WTC11 (cell line): Measurements from ENCODE around the gene ELOVL1. TPM values are rescaled to one million over a fixed set of nuclear protein-coding genes. Genes with fewer than 3 reads are reported as not detected.

Experiments used
- ATAC-seq: fragments of 200-7000 bp; cut with Tn5 transposase; 2 replicates; pipeline ENCODE4 v1.10.0; 2021; ENCODE audit warnings: mild to moderate bottlenecking, moderate library complexity
- CTCF ChIA-PET: fragments of 300-600 bp; sonication (Branson Sonifier 250); formaldehyde crosslinking; loops from one replicate; lab custom pipeline; 2021; ENCODE audit warnings: antibody characterized with exemption; lab: Charles Lee
- POLR2A ChIA-PET: fragments of 350-600 bp; sonication (Branson Sonifier 250); formaldehyde crosslinking; loops from one replicate; lab custom pipeline; 2021; ENCODE audit warnings: antibody characterized with exemption; lab: Charles Lee
- DNase-seq: peaks from one replicate; pipeline ENCODE4 v3.0.0; 2021; ENCODE audit warnings: low spot score
- H3K27ac Mint-ChIP-seq: 2 replicates; pipeline ENCODE4 v1.8.0; 2021; ENCODE audit warnings: mixed read lengths
- H3K27me3 Mint-ChIP-seq: 2 replicates; pipeline ENCODE4 v1.8.0; 2021; ENCODE audit warnings: low read depth, mild to moderate bottlenecking, moderate library complexity, mixed read lengths
- H3K36me3 Mint-ChIP-seq: 2 replicates; pipeline ENCODE4 v1.8.0; 2021; ENCODE audit warnings: mixed read lengths
- H3K4me1 Mint-ChIP-seq: 2 replicates; pipeline ENCODE4 v1.8.0; 2022; ENCODE audit warnings: mixed read lengths
- H3K4me3 Mint-ChIP-seq: 2 replicates; pipeline ENCODE4 v1.8.0; 2021; ENCODE audit warnings: mild to moderate bottlenecking, moderate library complexity, mixed read lengths
- H3K9me3 Mint-ChIP-seq: 2 replicates; pipeline ENCODE4 v1.8.0; 2021; ENCODE audit warnings: mixed read lengths
- FOXJ3 ChIP-seq: sonication (generic); formaldehyde crosslinking; IDR thresholded peaks from 2 replicates; pipeline ENCODE4 v1.9.0; 2021; ENCODE audit warnings: missing genetic modification reagents, mild to moderate bottlenecking, borderline replicate concordance
- GABPB1 ChIP-seq: sonication (generic); formaldehyde crosslinking; IDR thresholded peaks from 2 replicates; pipeline ENCODE4 v1.8.1; 2023; ENCODE audit warnings: mild to moderate bottlenecking, missing genetic modification reagents
- HMGA2 ChIP-seq: fragments of 250-450 bp; sonication (Bioruptor Pico); IDR thresholded peaks from 2 replicates; pipeline ENCODE4 v1.4.0; 2021; ENCODE audit warnings: mild to moderate bottlenecking, moderate library complexity
- MXD4 ChIP-seq: fragments of 250-450 bp; sonication (Bioruptor Pico); IDR thresholded peaks from 2 replicates; pipeline ENCODE4 v1.8.0; 2021; ENCODE audit warnings: mild to moderate bottlenecking, moderate library complexity, borderline replicate concordance
- NFE2L1 ChIP-seq: sonication (generic); formaldehyde crosslinking; IDR thresholded peaks from 2 replicates; pipeline ENCODE4 v1.8.1; 2023; ENCODE audit warnings: missing genetic modification reagents
- OVOL2 ChIP-seq: fragments of 250-450 bp; sonication (Bioruptor Pico); IDR thresholded peaks from 2 replicates; pipeline ENCODE4 v1.9.0; 2021; ENCODE audit warnings: mild to moderate bottlenecking, borderline replicate concordance
- SMAD4 ChIP-seq: sonication (generic); formaldehyde crosslinking; IDR thresholded peaks from 2 replicates; pipeline ENCODE4 v1.8.0; 2022; ENCODE audit warnings: mild to moderate bottlenecking, missing genetic modification reagents
- TCF7 ChIP-seq: sonication (generic); formaldehyde crosslinking; IDR thresholded peaks from 2 replicates; pipeline ENCODE4 v1.8.0; 2022; ENCODE audit warnings: mild to moderate bottlenecking, low read depth, missing genetic modification reagents, moderate library complexity
- ZNF396 ChIP-seq: fragments of 250-450 bp; sonication (Bioruptor Pico); IDR thresholded peaks from 2 replicates; pipeline ENCODE4 v1.8.0; 2021; ENCODE audit warnings: mild to moderate bottlenecking, moderate library complexity, borderline replicate concordance
- ZNF416 ChIP-seq: fragments of 250-450 bp; sonication (Bioruptor Pico); IDR thresholded peaks from 2 replicates; pipeline ENCODE4 v1.9.0; 2021; ENCODE audit warnings: mild to moderate bottlenecking, inconsistent platforms
- total RNA-seq: library from RNA; stranded (reverse); gene quantifications from 3 replicates; pipeline ENCODE4 v1.2.3, GENCODE V29; 2021
- TF ChIP-seq, protein P1 (sequence below): sonication (generic); formaldehyde crosslinking; IDR thresholded peaks from 2 replicates; pipeline ENCODE4 v1.8.1; 2022; ENCODE audit warnings: low read depth, mild to moderate bottlenecking, moderate library complexity, missing genetic modification reagents, borderline replicate concordance
- TF ChIP-seq, protein P2 (sequence below): sonication (generic); formaldehyde crosslinking; IDR thresholded peaks from 2 replicates; pipeline ENCODE4 v1.8.0; 2022; ENCODE audit warnings: missing genetic modification reagents
- TF ChIP-seq, protein P3 (sequence below): sonication (generic); formaldehyde crosslinking; IDR thresholded peaks from 2 replicates; pipeline ENCODE4 v1.8.0; 2022; ENCODE audit warnings: mild to moderate bottlenecking, missing genetic modification reagents
- TF ChIP-seq, protein P4 (sequence below): fragments of 250-450 bp; sonication (Bioruptor Pico); IDR thresholded peaks from 2 replicates; pipeline ENCODE4 v1.9.0; 2021; ENCODE audit warnings: moderate library complexity, mild to moderate bottlenecking, inconsistent platforms, borderline replicate concordance
- TF ChIP-seq, protein P5 (sequence below): sonication (generic); formaldehyde crosslinking; IDR thresholded peaks from 2 replicates; pipeline ENCODE4 v1.8.1; 2023; ENCODE audit warnings: mild to moderate bottlenecking, missing genetic modification reagents, moderate library complexity
- TF ChIP-seq, protein P6 (sequence below): sonication (generic); formaldehyde crosslinking; IDR thresholded peaks from 2 replicates; pipeline ENCODE4 v1.8.0; 2023; ENCODE audit warnings: missing genetic modification reagents, mild to moderate bottlenecking, borderline replicate concordance
- TF ChIP-seq, protein P7 (sequence below): sonication (generic); formaldehyde crosslinking; IDR thresholded peaks from 2 replicates; pipeline ENCODE4 v1.8.0; 2022; ENCODE audit warnings: mild to moderate bottlenecking, missing genetic modification reagents
- TF ChIP-seq, protein P8 (sequence below): sonication (generic); formaldehyde crosslinking; IDR thresholded peaks from 2 replicates; pipeline ENCODE4 v1.8.0; 2022; ENCODE audit warnings: mild to moderate bottlenecking, missing genetic modification reagents
- TF ChIP-seq, protein P9 (sequence below): sonication (generic); formaldehyde crosslinking; IDR thresholded peaks from 2 replicates; pipeline ENCODE4 v1.8.0; 2023; ENCODE audit warnings: missing genetic modification reagents
- TF ChIP-seq, protein P10 (sequence below): sonication (generic); formaldehyde crosslinking; conservative IDR thresholded peaks from 2 replicates; pipeline ENCODE4 v1.8.1; 2023; ENCODE audit warnings: mild to moderate bottlenecking, low read depth, missing genetic modification reagents, moderate library complexity

ELOVL1 gene
- total RNA-seq, 1 experiment from 2014 or later, result 26.6 TPM

DNA sequence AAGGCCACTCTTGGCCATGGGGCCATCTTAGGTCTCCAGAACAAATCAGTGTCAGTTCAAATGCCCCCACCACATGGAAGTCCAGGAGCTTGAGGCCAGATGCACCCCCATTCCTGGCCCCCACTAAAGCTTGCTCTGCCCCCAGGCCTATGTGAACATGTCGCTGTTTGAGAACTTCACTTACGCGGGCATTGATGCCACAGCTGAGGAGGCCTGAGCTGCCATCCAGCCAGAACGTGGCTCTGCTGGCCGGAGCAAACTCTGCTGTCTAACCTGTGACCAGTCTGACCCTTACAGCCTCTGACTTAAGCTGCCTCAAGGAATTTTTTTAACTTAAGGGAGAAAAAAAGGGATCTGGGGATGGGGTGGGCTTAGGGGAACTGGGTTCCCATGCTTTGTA is 45.3 kb downstream of the ELOVL1 start:
- CTCF ChIA-PET, result no interaction called here
- H3K9me3 Mint-ChIP-seq, result peaks cover 21% of the 10 kb centered on the region
- no peak for ATAC-seq
- POLR2A ChIA-PET, result no interaction called here
- no peak overlapping the region for H3K4me3 Mint-ChIP-seq
- TF ChIP-seq OVOL2 (CRISPR knock-in tag), result no peak
- TF ChIP-seq, protein P1, sequence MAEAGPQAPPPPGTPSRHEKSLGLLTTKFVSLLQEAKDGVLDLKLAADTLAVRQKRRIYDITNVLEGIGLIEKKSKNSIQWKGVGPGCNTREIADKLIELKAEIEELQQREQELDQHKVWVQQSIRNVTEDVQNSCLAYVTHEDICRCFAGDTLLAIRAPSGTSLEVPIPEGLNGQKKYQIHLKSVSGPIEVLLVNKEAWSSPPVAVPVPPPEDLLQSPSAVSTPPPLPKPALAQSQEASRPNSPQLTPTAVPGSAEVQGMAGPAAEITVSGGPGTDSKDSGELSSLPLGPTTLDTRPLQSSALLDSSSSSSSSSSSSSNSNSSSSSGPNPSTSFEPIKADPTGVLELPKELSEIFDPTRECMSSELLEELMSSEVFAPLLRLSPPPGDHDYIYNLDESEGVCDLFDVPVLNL, result no peak
- TF ChIP-seq, protein P2, sequence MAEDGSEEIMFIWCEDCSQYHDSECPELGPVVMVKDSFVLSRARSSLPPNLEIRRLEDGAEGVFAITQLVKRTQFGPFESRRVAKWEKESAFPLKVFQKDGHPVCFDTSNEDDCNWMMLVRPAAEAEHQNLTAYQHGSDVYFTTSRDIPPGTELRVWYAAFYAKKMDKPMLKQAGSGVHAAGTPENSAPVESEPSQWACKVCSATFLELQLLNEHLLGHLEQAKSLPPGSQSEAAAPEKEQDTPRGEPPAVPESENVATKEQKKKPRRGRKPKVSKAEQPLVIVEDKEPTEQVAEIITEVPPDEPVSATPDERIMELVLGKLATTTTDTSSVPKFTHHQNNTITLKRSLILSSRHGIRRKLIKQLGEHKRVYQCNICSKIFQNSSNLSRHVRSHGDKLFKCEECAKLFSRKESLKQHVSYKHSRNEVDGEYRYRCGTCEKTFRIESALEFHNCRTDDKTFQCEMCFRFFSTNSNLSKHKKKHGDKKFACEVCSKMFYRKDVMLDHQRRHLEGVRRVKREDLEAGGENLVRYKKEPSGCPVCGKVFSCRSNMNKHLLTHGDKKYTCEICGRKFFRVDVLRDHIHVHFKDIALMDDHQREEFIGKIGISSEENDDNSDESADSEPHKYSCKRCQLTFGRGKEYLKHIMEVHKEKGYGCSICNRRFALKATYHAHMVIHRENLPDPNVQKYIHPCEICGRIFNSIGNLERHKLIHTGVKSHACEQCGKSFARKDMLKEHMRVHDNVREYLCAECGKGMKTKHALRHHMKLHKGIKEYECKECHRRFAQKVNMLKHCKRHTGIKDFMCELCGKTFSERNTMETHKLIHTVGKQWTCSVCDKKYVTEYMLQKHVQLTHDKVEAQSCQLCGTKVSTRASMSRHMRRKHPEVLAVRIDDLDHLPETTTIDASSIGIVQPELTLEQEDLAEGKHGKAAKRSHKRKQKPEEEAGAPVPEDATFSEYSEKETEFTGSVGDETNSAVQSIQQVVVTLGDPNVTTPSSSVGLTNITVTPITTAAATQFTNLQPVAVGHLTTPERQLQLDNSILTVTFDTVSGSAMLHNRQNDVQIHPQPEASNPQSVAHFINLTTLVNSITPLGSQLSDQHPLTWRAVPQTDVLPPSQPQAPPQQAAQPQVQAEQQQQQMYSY (CRISPR knock-in tag), result no peak
- TF ChIP-seq, protein P3, sequence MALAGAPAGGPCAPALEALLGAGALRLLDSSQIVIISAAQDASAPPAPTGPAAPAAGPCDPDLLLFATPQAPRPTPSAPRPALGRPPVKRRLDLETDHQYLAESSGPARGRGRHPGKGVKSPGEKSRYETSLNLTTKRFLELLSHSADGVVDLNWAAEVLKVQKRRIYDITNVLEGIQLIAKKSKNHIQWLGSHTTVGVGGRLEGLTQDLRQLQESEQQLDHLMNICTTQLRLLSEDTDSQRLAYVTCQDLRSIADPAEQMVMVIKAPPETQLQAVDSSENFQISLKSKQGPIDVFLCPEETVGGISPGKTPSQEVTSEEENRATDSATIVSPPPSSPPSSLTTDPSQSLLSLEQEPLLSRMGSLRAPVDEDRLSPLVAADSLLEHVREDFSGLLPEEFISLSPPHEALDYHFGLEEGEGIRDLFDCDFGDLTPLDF, result no peak
- TF ChIP-seq, protein P4, sequence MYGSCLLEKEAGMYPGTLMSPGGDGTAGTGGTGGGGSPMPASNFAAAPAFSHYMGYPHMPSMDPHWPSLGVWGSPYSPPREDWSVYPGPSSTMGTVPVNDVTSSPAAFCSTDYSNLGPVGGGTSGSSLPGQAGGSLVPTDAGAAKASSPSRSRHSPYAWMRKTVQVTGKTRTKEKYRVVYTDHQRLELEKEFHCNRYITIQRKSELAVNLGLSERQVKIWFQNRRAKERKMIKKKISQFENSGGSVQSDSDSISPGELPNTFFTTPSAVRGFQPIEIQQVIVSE (CRISPR knock-in tag), result no peak
- TF ChIP-seq, protein P5, sequence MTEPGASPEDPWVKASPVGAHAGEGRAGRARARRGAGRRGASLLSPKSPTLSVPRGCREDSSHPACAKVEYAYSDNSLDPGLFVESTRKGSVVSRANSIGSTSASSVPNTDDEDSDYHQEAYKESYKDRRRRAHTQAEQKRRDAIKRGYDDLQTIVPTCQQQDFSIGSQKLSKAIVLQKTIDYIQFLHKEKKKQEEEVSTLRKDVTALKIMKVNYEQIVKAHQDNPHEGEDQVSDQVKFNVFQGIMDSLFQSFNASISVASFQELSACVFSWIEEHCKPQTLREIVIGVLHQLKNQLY (CRISPR knock-in tag), result no peak
- no peak for TF ChIP-seq ZNF396 (CRISPR knock-in tag)
- TF ChIP-seq GABPB1 (CRISPR knock-in tag), result no peak
- TF ChIP-seq HMGA2 (CRISPR knock-in tag), result no peak
- TF ChIP-seq NFE2L1, result no peak
- TF ChIP-seq, protein P6, sequence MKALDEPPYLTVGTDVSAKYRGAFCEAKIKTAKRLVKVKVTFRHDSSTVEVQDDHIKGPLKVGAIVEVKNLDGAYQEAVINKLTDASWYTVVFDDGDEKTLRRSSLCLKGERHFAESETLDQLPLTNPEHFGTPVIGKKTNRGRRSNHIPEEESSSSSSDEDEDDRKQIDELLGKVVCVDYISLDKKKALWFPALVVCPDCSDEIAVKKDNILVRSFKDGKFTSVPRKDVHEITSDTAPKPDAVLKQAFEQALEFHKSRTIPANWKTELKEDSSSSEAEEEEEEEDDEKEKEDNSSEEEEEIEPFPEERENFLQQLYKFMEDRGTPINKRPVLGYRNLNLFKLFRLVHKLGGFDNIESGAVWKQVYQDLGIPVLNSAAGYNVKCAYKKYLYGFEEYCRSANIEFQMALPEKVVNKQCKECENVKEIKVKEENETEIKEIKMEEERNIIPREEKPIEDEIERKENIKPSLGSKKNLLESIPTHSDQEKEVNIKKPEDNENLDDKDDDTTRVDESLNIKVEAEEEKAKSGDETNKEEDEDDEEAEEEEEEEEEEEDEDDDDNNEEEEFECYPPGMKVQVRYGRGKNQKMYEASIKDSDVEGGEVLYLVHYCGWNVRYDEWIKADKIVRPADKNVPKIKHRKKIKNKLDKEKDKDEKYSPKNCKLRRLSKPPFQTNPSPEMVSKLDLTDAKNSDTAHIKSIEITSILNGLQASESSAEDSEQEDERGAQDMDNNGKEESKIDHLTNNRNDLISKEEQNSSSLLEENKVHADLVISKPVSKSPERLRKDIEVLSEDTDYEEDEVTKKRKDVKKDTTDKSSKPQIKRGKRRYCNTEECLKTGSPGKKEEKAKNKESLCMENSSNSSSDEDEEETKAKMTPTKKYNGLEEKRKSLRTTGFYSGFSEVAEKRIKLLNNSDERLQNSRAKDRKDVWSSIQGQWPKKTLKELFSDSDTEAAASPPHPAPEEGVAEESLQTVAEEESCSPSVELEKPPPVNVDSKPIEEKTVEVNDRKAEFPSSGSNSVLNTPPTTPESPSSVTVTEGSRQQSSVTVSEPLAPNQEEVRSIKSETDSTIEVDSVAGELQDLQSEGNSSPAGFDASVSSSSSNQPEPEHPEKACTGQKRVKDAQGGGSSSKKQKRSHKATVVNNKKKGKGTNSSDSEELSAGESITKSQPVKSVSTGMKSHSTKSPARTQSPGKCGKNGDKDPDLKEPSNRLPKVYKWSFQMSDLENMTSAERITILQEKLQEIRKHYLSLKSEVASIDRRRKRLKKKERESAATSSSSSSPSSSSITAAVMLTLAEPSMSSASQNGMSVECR (CRISPR knock-in tag), result no peak
- TF ChIP-seq, protein P7, sequence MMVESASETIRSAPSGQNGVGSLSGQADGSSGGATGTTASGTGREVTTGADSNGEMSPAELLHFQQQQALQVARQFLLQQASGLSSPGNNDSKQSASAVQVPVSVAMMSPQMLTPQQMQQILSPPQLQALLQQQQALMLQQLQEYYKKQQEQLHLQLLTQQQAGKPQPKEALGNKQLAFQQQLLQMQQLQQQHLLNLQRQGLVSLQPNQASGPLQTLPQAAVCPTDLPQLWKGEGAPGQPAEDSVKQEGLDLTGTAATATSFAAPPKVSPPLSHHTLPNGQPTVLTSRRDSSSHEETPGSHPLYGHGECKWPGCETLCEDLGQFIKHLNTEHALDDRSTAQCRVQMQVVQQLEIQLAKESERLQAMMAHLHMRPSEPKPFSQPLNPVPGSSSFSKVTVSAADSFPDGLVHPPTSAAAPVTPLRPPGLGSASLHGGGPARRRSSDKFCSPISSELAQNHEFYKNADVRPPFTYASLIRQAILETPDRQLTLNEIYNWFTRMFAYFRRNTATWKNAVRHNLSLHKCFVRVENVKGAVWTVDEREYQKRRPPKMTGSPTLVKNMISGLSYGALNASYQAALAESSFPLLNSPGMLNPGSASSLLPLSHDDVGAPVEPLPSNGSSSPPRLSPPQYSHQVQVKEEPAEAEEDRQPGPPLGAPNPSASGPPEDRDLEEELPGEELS (CRISPR knock-in tag), result no peak
- TF ChIP-seq, protein P8, sequence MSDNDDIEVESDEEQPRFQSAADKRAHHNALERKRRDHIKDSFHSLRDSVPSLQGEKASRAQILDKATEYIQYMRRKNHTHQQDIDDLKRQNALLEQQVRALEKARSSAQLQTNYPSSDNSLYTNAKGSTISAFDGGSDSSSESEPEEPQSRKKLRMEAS (CRISPR knock-in tag), result no peak
- no peak for TF ChIP-seq ZNF416 (CRISPR knock-in tag)
- no peak for TF ChIP-seq TCF7 (CRISPR knock-in tag)
- no peak for TF ChIP-seq MXD4
- TF ChIP-seq, protein P9, sequence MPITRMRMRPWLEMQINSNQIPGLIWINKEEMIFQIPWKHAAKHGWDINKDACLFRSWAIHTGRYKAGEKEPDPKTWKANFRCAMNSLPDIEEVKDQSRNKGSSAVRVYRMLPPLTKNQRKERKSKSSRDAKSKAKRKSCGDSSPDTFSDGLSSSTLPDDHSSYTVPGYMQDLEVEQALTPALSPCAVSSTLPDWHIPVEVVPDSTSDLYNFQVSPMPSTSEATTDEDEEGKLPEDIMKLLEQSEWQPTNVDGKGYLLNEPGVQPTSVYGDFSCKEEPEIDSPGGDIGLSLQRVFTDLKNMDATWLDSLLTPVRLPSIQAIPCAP, result no peak
- no peak for TF ChIP-seq SMAD4 (CRISPR knock-in tag)
- TF ChIP-seq, protein P10, sequence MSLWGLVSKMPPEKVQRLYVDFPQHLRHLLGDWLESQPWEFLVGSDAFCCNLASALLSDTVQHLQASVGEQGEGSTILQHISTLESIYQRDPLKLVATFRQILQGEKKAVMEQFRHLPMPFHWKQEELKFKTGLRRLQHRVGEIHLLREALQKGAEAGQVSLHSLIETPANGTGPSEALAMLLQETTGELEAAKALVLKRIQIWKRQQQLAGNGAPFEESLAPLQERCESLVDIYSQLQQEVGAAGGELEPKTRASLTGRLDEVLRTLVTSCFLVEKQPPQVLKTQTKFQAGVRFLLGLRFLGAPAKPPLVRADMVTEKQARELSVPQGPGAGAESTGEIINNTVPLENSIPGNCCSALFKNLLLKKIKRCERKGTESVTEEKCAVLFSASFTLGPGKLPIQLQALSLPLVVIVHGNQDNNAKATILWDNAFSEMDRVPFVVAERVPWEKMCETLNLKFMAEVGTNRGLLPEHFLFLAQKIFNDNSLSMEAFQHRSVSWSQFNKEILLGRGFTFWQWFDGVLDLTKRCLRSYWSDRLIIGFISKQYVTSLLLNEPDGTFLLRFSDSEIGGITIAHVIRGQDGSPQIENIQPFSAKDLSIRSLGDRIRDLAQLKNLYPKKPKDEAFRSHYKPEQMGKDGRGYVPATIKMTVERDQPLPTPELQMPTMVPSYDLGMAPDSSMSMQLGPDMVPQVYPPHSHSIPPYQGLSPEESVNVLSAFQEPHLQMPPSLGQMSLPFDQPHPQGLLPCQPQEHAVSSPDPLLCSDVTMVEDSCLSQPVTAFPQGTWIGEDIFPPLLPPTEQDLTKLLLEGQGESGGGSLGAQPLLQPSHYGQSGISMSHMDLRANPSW (CRISPR knock-in tag), result no peak
- TF ChIP-seq FOXJ3 (CRISPR knock-in tag), result no peak
- TF ChIP-seq, all 79 proteins: peak for 0
- peaks cover 5% of the 10 kb centered on the region for H3K36me3 Mint-ChIP-seq
- DNase-seq, result no peak
- peaks cover 11% of the 10 kb centered on the region for H3K4me1 Mint-ChIP-seq
- H3K27me3 Mint-ChIP-seq, result peaks cover 1% of the 10 kb centered on the region; the same call in 1 of the 2 replicates
- no peak overlapping the region for H3K27ac Mint-ChIP-seq
